ENCODE results near the gene SRPX2.

Gene SRPX2

DNA sequence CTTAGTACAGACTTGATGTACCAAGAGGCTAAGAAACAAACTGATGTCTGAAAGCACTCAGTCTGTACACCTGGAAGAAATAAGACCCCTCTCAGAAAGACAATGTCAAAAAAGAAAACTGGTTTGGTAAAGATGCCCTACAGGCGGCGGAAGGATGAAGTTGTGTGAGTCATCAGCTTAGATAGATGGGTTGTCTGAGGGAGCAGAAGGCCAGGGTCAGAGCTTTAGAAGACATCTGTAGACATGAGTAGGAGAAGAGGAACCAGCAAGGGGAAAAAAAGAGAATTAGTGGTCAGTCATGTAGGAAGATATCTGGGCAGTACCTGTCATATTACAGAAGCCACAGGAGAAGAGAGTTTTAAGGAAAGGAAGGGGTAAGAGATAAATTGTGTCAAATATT is 8.3 kb downstream of the SRPX2 start:
- DNase-seq: no peak

DNA sequence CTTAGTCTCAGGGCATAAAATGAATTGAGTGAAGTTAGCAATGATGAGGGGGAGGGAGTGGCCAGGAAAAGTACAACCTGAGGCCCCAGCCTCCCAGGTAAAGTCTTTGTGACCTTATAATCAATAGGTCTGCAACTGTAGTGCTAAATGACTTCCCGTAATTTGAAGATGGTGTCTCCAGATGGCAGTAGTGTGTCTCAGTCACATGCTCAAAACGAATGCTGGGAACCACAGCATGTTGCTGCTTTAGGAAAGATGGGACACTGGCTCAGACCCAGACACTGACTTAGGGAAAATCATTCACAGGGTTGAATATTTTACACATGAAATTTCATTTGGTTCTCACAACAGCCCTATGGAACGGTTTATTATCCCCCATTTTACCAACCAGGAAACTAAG is 10.3 kb downstream of the SRPX2 start:
- no peak for DNase-seq

DNA sequence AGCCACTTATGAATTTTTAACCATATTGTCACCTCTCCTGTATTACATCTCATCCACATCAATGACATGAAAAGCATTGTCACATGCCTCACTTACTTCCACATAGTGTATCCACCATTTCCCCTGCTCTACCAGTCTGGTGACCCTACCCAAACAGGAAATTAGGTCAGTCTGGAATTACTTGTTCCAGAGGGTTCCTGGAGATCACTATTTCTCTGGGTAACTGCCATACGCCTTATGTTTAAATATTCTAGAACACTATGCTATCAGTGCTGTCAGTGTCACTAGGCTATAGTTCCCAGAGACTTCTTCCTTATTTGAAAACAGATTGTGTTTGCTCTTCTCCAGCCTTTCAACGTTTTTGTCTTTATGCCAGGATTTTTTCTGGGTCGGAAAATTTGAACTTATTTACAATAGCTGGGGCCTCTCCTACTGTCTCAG is 15.0 kb downstream of the SRPX2 start:
- no peak for DNase-seq

DNA sequence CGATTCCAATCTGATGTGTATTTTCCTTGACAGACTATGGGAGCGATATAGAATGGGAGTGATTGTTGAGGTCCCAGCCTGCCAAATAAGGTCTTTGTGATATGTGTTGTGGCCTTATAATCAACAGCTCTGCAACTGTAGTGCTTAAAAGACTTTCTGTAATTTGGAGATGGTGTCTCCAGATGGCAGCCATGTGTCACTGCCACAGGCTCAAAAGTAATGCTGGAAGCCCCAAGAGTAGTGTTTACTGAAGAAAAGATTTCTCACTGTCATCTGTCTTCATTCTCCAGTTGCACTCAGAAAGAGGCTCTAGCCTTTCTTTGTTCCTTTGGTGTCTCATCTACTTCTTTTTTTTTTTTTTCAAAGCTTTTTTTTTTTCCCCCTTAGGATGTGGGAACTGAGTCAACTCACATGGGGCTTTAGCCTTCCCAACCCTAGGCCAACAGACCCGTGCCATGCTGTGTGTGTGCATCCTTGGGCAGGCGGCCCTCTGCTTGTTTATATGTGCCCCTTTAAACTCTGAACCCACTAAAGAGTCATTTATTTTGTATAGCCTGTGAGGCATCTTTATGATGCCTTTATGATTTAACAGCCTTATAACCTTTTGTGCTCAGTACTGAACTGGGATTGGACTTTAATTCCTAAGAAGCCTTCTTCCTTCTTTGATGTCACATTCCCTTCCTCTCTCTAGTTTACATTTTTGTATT is 15.6 kb downstream of the SRPX2 start:
- no peak for DNase-seq

DNA sequence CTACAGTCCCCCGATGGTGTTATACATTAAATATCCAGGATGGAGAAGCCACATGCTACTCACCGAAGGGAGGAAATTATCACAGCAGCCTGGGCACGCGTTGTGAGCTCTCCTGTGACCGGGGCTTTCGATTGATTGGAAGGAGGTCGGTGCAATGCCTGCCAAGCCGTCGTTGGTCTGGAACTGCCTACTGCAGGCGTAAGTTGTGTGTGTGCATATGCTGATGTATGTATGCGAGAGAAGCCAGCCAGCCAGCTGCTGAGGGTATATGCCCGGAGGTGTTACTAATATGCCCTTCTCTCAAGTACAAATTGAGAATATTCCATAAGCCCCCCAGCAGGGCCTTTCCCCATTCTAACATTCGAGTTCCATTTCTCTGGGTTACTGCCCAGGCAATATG is 18.2 kb downstream of the SRPX2 start:
- DNase-seq: no peak

DNA sequence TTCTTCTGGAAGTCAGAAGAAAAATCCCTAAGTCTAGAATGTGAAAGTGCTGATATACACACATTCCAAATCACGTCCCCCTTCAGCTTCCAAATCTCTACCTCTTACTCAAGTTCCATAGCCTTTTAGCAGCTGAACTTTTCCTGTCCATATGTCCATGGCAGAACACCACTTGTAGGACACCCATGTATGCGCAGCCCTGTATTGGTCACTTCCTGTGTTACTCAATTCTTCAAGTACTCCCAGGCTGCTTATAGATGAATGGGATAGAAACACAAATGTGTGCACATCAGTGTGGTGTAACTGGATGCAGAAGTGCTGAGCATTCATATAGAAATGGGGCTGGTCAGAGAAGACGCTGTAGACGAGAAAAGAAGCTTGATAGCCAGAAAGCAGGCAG is 18.8 kb downstream of the SRPX2 start:
- DNase-seq: no peak

DNA sequence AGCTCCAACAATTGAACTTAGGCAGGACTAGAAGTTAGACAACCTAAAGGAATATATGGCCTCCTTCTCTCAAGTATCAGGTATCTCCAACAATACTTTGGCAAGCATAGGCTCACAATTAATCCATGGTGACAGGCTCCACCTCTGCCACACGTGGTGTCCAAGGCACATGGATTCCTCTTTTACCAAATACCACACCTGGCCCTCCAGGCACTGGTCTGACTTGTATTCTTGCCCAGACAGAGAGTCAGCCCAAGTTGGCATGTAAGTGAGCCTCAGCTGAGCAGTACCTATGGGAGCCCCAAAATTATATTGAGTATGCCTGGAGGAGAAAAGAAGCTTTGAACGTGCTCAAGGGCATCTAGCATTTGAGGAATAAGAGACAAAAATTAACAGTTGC is 19.6 kb downstream of the SRPX2 start:
- no peak for DNase-seq

DNA sequence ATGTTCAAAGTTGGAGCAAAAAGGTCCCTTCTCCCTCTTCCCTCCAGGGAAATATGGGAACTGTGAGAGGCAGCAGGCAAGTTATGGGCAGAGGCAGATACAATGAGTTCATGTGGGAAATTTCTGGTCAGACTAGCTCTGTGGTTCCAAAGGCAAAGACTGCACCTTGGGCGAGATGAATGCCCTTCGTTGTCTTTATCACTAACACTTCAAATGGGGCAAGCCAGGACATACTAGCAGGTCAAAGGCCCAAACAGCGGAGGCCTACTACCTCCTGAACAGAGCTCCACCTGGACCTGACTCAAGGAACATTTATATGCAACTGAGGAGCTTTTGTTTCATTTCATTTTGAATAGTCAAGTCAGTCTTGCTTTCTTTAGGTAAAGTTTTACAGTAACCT is 29.0 kb downstream of the SRPX2 start:
- DNase-seq: no peak

DNA sequence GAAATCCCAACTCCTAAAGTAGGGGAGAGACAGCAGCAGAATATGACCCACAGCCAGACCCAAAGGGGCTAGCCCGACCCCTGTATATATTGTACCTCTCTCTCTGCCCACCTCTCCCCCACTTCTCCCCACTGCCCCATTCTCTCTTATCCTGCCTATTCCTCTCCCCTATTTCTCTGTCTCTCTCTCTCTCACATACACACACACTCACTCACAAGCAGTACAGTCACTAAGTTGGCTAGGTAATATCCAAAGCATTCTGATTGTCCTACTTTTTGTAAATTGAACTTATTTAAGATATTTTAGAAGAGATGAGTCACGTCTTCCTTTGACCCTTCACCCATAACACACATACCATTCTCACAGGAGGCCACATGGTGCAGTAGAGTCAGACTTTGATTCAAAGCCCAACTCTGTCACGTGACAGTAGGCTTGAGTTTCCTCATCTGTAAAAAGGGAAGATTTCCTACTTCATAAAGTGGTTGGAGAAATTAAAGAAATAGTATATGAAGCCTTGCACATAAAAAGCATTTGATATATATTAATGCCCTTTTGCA is 29.5 kb downstream of the SRPX2 start:
- DNase-seq: no peak

DNA sequence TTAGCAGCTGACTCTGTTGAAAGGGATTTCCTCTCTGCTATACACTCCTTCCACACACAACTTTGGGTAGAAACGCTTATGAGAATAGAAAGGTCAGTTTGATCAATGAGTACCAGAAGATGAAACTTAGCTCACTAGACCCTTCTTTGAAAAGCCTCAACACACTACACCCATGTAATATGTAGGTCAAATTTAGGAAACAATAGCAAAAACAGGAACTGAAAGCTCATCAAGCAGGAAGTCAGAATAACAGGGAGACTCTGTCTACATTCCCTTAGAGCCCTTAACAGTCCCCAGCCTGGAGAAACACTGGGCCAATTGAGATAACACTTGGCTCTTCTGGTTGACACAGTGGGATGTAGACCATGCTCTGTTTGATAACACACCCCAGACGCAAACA is 30.7 kb downstream of the SRPX2 start:
- no peak for DNase-seq

DNA sequence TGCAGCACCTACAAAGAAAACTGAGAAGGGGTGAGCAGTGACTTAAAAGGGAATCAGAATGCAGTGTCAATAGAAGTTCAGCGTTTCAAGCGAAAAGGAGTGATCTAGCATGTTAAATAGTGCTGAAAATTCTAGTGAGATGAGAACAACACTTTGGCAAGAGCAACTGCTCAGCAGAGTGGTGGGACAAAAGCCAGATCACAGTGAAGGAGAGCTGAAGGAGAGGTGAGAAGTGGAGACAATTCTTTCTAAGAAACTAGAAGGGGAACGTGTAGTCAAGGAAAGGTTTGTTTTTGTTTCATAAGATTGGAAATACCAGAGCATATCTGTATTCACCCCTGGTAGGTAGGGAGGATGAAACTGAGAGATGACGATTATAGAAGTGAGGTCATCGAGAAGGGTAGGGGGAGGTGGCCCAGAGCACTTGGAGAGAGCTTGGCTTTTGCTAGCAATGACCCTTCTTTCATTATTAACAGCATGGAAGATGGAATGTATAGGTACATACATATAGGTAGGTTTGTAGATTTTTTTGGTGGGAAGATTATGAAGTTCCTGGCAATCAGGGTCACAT is 33.7 kb downstream of the SRPX2 start:
- DNase-seq: no peak

DNA sequence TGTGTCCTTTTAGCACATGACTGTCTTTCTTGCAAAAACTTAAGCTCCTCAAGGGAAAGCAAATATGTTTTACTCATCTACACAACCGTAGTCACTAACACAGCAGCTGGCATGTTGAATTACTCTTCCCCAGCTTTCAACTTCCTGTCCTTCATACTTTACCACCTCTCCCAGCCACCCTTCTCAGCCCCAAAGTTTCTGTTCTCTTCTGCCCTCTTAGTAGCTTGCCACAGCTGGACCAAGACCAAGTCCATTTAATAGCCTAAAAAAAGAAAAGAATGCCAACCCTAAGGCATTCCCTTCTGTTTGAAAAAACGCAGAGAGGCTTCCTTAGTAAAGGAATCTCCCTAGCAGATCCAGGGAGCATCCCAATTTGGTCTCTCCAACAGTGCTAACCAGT is 36.8 kb downstream of the SRPX2 start:
- DNase-seq: no peak

DNA sequence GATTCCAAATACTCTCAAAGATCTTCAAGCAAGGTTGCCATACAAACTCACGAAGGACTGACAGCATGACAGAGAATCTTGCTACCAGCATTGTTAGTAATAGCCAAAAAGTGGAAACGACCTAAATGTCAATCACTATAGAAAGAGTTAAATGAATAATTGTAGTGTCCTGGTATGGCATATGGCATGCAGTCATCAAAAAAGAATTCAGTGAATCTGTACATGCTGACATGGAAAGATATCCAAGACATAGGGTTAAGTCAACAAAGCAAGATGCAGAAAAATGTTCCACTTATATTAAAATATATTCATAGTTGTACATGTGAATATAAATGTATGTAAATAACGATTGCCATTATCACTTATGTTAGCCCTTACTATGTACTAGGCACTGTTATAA is 37.6 kb downstream of the SRPX2 start:
- no peak for DNase-seq

DNA sequence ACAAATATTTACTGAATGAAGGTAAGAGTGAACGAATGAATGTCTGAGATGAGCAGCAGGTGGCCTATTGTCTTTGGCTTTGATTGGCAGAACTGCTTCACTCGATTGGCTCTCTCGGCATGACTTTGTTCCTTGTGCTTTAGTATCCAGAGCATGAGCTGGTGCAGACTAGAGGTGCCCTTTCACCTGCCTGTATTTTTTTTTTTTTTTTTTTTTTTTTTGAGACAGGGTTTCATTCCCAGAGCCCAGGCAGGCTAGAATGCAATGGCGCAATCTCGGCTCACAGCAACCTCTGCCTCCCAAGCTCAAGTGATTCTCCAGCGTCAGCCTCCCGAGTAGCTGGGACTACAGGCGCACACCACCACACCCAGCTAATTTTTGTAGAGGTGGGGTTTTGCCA is 38.9 kb downstream of the SRPX2 start:
- DNase-seq: no peak

DNA sequence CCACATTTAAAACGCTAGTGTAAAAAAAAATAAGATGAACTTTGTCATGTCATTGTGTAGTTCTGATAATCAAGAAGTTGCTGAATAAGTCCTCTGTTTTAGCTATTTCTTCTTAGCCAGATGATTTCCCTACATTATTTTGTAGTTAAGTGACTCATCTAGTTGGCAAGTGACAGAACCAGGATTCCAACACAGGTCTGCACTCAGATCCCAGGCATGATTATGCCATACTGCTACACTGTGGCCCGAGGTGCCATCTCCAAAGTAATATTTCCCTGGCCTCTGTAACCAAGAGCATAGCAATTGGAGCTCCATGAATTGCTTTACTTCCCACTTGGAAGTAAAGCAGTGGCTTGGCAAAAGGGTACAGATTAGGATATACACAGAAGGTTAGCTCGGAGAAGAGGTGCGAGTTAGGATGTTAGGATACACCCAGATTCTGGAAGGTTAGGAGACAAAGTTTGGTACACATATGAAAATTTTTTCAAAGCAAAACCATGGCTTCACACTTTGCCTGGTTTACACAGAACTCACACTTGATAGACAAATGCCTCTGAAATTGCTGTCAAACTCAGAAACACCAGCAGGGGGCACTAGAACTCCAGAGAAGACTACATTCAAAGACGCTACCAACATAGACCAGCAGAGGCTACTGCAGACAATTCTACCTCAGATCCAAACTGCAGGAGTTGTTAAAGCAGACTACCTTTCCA is 41.4 kb downstream of the SRPX2 start:
- peak; percentile 62 for DNase-seq

DNA sequence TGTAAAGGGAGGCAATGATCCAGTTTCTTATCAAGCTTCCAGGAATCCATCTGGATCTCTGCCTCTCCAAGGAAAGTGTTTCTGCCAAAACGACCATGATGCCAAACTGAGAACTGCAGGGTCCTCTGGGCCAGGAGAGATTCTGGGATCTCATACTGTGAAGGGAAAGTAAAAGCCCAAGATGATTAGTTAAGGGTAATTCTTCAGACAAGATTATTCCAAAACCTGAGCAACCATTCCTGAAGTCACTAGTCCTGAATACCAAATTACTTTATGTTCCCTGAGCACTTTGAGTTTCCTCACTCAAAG is 42.0 kb downstream of the SRPX2 start:
- no peak for DNase-seq

DNA sequence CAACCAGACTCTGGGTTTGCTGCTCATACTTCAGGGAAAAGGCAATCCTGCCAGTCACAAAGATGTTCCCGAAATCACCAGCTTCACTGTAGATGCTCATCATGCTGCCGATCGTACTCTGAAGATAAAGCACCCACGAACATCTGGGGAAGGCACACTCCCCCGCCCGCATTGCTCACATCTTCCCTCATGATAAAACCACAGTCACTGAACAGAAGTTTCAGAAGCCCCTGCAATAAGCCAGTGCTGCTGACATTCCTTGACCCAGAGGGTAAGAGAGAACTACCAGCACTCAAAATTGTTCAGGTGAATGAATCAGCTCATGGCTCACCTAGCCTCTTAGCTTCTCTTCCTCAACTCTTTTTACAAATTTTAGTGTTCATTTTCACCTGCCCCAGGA is 43.1 kb downstream of the SRPX2 start:
- DNase-seq: no peak

DNA sequence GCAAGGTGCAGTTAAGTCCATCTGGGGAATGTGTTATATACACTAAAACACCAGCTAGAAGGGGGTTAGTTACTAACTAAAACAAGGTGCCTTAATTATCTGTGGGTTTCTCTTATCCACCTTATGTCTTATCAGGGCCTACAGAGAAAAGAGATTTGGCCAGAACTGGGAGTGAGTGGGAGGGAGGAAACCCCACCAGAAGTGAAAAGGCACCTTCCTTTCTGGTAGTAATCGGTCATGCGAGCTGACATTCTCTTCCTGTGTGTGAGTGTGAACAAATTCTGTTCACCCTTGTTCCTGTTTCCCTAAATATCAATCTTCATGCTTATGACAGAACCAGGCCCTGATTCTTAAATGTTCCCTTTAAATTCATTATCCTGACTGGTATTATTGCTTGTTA is 43.5 kb downstream of the SRPX2 start:
- no peak for DNase-seq

DNA sequence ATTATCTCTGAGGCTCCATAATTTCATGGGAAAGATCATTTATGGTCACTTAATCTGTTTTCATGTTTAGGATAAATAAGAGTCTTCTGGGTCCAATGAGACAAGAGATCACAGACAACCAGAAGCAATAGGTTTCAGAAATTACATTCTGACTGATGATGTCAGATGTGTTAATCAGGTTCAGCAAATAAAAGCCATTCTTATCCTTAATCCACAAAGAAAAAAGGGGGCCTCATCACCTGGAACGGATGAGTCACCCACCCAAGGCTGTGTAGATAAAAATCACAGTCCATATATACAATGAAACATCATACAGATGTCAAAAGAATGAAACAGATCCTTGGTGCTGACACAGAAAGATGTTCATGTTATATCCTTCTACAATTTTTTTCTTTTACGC is 51.3 kb downstream of the SRPX2 start:
- no peak for DNase-seq

DNA sequence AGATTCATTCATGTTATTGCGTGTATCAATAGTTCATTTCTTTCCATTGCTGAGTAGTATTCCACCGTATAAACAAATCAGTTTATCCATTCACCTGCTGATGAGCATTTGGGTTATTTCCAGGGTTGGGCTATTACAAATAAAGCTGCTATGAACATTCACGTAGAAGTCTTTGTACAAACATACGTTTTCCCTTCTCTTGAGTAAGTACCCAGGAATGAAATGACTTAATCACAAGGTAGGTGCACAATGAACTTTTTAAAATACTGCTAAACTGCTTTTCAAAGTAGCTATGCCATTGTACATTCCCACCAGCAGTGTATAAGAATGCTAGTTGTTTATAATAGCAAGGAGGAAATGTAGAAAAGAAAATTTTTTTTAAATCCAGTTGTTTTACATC is 52.0 kb downstream of the SRPX2 start:
- DNase-seq: no peak

DNA sequence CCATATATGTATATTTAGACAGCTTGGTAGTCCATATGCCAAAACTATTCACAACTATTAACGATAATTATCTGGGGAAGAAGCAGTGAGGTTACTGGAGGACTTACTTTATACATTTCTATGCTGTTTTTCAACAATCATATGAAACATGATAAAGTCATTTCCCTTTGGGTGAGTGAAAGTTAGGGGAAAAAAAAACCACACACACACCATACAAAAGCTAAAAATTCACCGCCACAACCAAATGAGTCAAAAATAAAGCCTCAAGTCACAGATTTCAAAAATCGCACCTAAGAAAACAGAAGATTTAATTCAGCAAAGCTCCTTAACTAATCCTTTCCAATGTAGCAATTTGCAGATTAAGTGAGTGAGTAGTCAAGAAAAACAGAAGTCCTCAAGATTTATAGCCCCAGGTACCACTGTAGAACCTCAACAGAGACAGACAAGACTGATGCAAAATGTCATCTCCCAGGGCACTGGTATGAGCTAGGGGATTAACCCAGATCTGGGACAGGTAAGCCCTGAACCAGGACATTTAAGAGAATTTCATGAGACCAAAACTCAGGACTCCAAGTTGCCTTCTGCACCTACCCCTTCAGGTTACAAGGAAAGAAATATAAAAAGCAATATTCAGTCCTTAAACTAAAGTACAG is 52.8 kb downstream of the SRPX2 start:
- DNase-seq: no peak

DNA sequence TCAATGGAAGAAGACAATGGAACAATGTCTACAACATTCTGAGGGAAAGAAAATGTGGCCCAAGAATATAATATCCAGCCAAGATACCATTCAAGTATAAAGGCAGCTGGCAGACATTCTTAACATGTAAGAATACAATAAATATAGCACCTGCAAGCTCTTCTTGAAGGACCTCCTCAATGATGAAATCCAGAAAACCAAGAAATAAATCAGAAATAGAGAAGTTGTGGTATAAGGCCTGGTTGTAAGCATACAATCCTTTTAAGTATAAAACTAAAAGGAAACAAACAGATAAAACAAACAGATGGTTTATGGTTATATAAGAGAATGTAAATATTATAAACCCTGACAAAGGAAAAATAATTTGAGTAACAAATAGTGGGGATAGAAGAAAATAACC is 54.6 kb downstream of the SRPX2 start:
- no peak for DNase-seq

DNA sequence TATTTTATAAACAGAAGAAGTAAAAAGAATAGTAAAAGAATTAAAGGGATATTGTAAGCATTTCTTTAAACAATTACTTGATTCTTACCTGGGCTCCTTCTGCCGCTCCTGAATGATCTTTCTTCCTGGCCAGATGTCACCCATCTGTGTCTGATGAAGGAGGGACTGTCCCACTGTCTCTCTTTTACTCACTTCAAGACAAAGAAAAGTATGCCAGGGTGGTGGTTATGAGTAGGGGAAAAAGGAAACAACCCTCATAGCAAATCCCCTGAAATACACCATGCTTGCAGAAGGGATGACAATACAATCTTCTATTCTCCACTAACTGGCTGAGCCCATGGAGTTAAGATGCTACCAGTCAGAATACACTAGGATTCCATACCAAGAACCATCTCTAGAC is 56.8 kb downstream of the SRPX2 start:
- no peak for DNase-seq

Measured in right forelimb (tissue), 1 donor.